ENCODE data around the gene KCTD10. TPM values are rescaled to one million over a fixed set of nuclear protein-coding genes. Genes with fewer than 3 reads are reported as not detected.

The KCTD10 gene
- total RNA-seq, 1 experiment from 2014 or later, result 71.3 TPM

GRCh38 chr12:109464642-109465351 lies 12.3 kb downstream of the KCTD10 start:
- Histone ChIP-seq H4K20me1 (ENCODE audit: control insufficient read depth, insufficient read depth, insufficient read length) (peaks cover 2% of the 10 kb centered on the region), H3K4me1 (ENCODE audit: insufficient read depth, low read length) (peaks cover 32% of the 10 kb centered on the region), H3K9me3 (ENCODE audit: control insufficient read depth, low read depth, low read length) (no peaks in the 10 kb centered on the region), H3T11ph (ENCODE audit: low read length) (no peak overlapping the region), H3K4ac (ENCODE audit: low read depth, low read length) (no peak overlapping the region), H4K5ac (ENCODE audit: insufficient read length, low read depth, low read length) (no peak overlapping the region), H3K27me3 (ENCODE audit: insufficient read depth, low read length) (no peaks in the 10 kb centered on the region), H4K91ac (ENCODE audit: insufficient read length, low read depth, low read length) (no peak overlapping the region), H2AK5ac (ENCODE audit: insufficient read length, low read length) (no peak overlapping the region), H2BK12ac (ENCODE audit: insufficient read length, low read depth, low read length) (no peak overlapping the region), H3K56ac (ENCODE audit: insufficient read length, low read depth, low read length) (no peak overlapping the region), H2AFZ (ENCODE audit: low read length) (no peak overlapping the region), H3K23ac (ENCODE audit: insufficient read length, low read depth, low read length) (no peak overlapping the region), H4K8ac (replicated peaks; ENCODE audit: insufficient read length, low read depth, low read length) (no peak overlapping the region), H2BK20ac (ENCODE audit: low read depth, low read length, poor library complexity, severe bottlenecking) (no peak overlapping the region), H3K79me1 (ENCODE audit: insufficient read depth, low read depth, low read length, poor library complexity, severe bottlenecking) (peaks cover 8% of the 10 kb centered on the region), H2BK5ac (ENCODE audit: insufficient read length, low read length) (no peak overlapping the region), H2BK120ac (ENCODE audit: low read depth, low read length, poor library complexity, severe bottlenecking) (no peak overlapping the region), H3K14ac (ENCODE audit: insufficient read depth, low read length) (no peak overlapping the region), H3K23me2 (ENCODE audit: insufficient read length, low read depth, low read length, poor library complexity, severe bottlenecking) (no peaks in the 10 kb centered on the region), H3K27ac (ENCODE audit: insufficient read length, low read depth, low read length) (no peak overlapping the region), H3K4me2 (ENCODE audit: insufficient read depth, insufficient read length, low read length) (no peak overlapping the region), H3K9ac (ENCODE audit: extremely low read depth, insufficient read length, low read length) (no peak overlapping the region), H2BK15ac (ENCODE audit: low read depth, low read length) (no peak overlapping the region), H3K79me2 (ENCODE audit: insufficient read depth, low read length) (peaks cover 27% of the 10 kb centered on the region; the same call in 1 of the 2 replicates), H3K18ac (ENCODE audit: insufficient read length, low read depth, low read length) (no peak overlapping the region)
- Mint-ChIP-seq H3K27ac (no peak overlapping the region), H3K27me3 (ENCODE audit: low read depth) (no peaks in the 10 kb centered on the region), H3K9me3 (no peaks in the 10 kb centered on the region), H3K36me3 (ENCODE audit: insufficient read depth in 1 of 3, low read depth in 3 of 3) (peaks cover 17 to 50% (median 34%) of the 10 kb centered on the region in 3 experiments; a peak in 6 of 7 replicates), H3K4me1 (peaks cover 66 to 78% of the 10 kb centered on the region in 2 experiments), H3K4me3 (no peak overlapping the region)
- WGBS (ENCODE audit: extremely low coverage, insufficient read length, low lambda C conversion rate), result no CpG with 5 or more reads among the region's 14 CpGs
- DNase-seq, result no peak
- TF ChIP-seq CTCF (conservative IDR thresholded peaks at IDR 0.05), result no peak
